ENCODE data around the gene ADGRB3. TPM values are rescaled to one million over a fixed set of nuclear protein-coding genes. Genes with fewer than 3 reads are reported as not detected.
"Not testable (repeated sequence)": the region's sequence is repeated elsewhere in the genome, so short reads cannot be mapped to it uniquely, and the experiment has no call there.

The ADGRB3 gene
- total RNA-seq, 2 experiments from 2014 or later = not detected

GRCh38 chr6:68757821-68758220 lies 122.7 kb downstream of the ADGRB3 start:
- no peak for DNase-seq
- H3K36me3 Mint-ChIP-seq = no peaks in the 10 kb centered on the region
- peaks cover 4% of the 10 kb centered on the region for H3K27me3 Mint-ChIP-seq
- H3K27ac Mint-ChIP-seq = no peak overlapping the region
- H3K9me3 Mint-ChIP-seq = no peaks in the 10 kb centered on the region
- H3K4me3 Mint-ChIP-seq = no peak overlapping the region
- H3K4me1 Mint-ChIP-seq = no peaks in the 10 kb centered on the region

DNA sequence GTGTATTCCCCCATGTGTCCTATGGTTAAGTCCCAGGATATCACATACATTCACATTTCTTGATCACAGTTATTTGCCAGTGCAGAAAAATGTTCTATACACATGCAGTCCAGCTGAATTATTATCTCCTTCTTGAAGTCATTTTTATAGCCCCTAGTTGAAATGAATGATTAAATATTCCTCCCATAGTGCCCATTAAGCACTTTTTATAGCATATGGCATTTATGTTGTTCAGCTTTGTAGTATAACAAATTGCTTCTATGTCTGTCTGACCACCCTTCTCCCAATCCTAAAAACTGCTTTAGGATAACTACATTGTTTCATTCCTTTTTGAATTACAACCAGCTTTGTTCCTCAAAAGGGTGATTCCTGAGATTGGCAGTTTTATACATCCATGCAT lies 123.5 kb downstream of the ADGRB3 start:
- Mint-ChIP-seq H3K27me3 (peaks cover 4% of the 10 kb centered on the region), H3K4me1 (no peaks in the 10 kb centered on the region), H3K36me3 (no peaks in the 10 kb centered on the region), H3K27ac (no peak overlapping the region), H3K9me3 (no peaks in the 10 kb centered on the region), H3K4me3 (no peak overlapping the region)
- no peak for DNase-seq

GRCh38 chr6:68760485-68760884 lies 125.4 kb downstream of the ADGRB3 start:
- no peaks in the 10 kb centered on the region for H3K27me3 Mint-ChIP-seq
- H3K9me3 Mint-ChIP-seq = no peaks in the 10 kb centered on the region
- no peaks in the 10 kb centered on the region for H3K4me1 Mint-ChIP-seq
- no peak overlapping the region for H3K4me3 Mint-ChIP-seq
- DNase-seq = no peak
- no peak overlapping the region for H3K27ac Mint-ChIP-seq
- H3K36me3 Mint-ChIP-seq = no peaks in the 10 kb centered on the region

- Mint-ChIP-seq H3K36me3 (no peaks in the 10 kb centered on the region), H3K4me3 (no peak overlapping the region), H3K9me3 (no peaks in the 10 kb centered on the region), H3K27ac (no peak overlapping the region), H3K4me1 (no peaks in the 10 kb centered on the region), H3K27me3 (no peaks in the 10 kb centered on the region)
- DNase-seq = no peak
Measured at GRCh38 chr6:68760941-68761676, 126.0 kb downstream of the ADGRB3 start.

DNA sequence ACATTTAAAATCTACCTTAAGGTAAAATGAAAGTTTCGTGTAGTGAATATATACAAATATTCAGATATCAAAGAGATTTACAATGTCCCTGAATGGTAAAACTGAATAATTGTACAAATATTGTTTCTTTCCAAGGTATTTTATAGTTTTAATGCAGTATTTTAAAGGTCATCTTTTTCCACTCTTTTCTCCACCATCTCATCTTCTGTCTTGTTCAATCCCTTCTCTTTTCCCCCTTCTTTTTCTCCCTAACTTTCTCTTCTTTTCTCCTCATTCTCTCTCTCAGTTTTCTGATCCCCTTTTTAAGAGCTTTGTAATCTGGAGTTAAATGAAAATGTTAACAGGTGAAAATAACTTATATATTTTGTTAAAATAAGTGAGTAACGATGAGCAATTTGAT lies 126.9 kb downstream of the ADGRB3 start:
- H3K4me1 Mint-ChIP-seq = no peaks in the 10 kb centered on the region
- H3K4me3 Mint-ChIP-seq = no peak overlapping the region

DNA sequence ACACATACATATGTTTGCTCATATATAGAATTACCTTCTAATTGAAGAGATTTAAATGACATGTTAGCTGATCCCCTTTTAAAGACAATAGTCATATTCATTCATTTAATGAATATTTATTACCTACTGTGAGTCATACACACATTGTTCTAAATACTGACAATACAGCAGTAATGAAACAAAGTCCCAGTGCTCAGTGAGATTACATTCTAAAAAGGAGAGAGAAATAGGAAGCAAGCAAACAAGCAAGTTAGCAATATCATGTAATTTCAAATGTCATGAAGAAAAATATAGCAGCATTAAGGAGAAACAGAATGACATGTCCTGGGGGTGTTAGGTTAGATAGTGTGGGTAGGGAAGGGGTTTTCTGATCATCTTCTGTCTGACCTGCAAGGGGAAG lies 136.3 kb downstream of the ADGRB3 start:
- Mint-ChIP-seq H3K36me3 (no peaks in the 10 kb centered on the region), H3K27ac (no peak overlapping the region), H3K9me3 (peaks cover 6% of the 10 kb centered on the region), H3K27me3 (no peaks in the 10 kb centered on the region), H3K4me3 (no peak overlapping the region), H3K4me1 (no peaks in the 10 kb centered on the region)
- DNase-seq = no peak

More for the DNA sequence above, 126.9 kb downstream of the ADGRB3 start:
- Mint-ChIP-seq H3K36me3 (no peaks in the 10 kb centered on the region), H3K9me3 (no peaks in the 10 kb centered on the region), H3K27me3 (no peaks in the 10 kb centered on the region), H3K27ac (no peak overlapping the region)
- no peak for DNase-seq

DNA sequence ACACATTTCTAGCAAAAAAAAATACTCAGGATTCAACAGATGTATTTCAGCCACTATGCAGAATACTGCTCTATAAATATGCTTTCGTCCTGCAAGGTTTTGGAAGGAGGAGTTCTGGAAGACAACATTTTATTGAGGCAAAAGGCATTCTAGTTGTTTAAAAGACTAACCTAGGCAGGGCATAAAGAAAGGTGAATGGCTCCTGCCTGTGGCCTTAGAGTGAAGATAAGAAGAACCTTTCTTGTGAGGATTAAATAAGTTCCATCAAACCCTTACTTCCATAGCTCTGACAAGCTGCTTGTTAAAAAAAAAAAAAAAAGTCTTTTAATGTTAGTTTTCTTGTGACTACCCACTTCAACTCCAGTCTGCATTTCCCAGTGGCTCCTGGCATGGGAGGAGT lies 139.8 kb downstream of the ADGRB3 start:
- H3K27ac Mint-ChIP-seq = no peak overlapping the region
- H3K4me1 Mint-ChIP-seq = no peaks in the 10 kb centered on the region
- no peaks in the 10 kb centered on the region for H3K9me3 Mint-ChIP-seq
- H3K4me3 Mint-ChIP-seq = no peak overlapping the region
- H3K27me3 Mint-ChIP-seq = no peaks in the 10 kb centered on the region
- no peaks in the 10 kb centered on the region for H3K36me3 Mint-ChIP-seq
- no peak for DNase-seq

DNA sequence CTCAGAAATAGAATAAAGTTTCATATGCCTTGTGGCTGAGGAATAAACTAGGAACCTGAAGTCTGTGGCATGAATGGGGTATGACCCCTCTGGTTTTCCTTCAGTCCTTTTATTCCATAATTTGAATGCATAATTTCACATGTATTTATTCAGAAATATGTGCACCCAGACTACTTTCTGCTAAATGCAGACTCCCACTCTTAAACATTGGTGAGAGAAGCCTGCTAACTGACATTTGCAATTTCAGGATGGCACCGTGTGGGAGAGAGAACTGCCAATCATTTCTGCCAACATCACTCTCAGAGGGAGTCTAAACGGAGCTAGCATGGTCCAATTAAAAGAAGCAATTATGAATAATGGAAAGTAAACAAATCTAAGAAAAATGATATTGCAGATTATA lies 141.3 kb downstream of the ADGRB3 start:
- DNase-seq = no peak
- H3K4me1 Mint-ChIP-seq = no peaks in the 10 kb centered on the region
- H3K36me3 Mint-ChIP-seq = no peaks in the 10 kb centered on the region
- peaks cover 3% of the 10 kb centered on the region for H3K27me3 Mint-ChIP-seq
- H3K9me3 Mint-ChIP-seq = no peaks in the 10 kb centered on the region
- no peak overlapping the region for H3K27ac Mint-ChIP-seq
- H3K4me3 Mint-ChIP-seq = no peak overlapping the region

- Mint-ChIP-seq H3K27me3 (peaks cover 3% of the 10 kb centered on the region), H3K9me3 (no peaks in the 10 kb centered on the region), H3K4me1 (no peaks in the 10 kb centered on the region), H3K4me3 (no peak overlapping the region), H3K27ac (no peak overlapping the region), H3K36me3 (no peaks in the 10 kb centered on the region)
- DNase-seq = no peak
Measured at GRCh38 chr6:68777956-68778355, 142.9 kb downstream of the ADGRB3 start.

DNA sequence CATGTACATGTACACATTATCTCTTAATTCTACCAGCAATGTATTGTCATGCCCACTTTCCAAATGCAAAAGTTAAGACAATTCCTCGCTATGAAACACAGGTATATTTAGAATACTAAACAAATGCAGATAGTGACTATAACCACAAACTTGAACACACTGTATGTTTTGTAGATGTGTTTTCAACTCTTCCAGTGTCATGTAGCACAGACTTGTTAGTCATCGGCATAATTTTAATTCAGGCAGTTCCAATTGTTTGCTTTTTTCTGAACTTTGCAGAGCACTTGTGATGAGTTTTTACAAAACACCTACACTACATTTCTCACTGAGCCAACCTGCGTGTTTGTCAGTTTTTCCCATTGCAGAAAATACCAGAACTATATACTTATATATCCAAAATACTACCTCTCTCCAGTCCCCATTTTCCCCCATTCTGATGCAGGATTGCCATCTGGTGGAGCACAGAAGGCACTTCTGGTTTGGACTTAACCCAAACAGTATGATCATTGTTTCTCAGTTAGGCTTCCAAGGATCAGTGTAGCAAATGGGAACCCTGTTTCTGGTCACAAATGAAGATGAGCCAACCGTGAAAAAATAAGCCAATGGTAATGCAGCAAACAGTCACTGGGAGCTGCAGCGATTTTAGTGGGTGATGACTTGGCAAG lies 143.4 kb downstream of the ADGRB3 start:
- H3K4me3 Mint-ChIP-seq = no peak overlapping the region
- H3K36me3 Mint-ChIP-seq = no peaks in the 10 kb centered on the region
- H3K9me3 Mint-ChIP-seq = no peaks in the 10 kb centered on the region
- H3K4me1 Mint-ChIP-seq = no peaks in the 10 kb centered on the region
- no peak overlapping the region for H3K27ac Mint-ChIP-seq
- no peak for DNase-seq
- H3K27me3 Mint-ChIP-seq = peaks cover 3% of the 10 kb centered on the region

DNA sequence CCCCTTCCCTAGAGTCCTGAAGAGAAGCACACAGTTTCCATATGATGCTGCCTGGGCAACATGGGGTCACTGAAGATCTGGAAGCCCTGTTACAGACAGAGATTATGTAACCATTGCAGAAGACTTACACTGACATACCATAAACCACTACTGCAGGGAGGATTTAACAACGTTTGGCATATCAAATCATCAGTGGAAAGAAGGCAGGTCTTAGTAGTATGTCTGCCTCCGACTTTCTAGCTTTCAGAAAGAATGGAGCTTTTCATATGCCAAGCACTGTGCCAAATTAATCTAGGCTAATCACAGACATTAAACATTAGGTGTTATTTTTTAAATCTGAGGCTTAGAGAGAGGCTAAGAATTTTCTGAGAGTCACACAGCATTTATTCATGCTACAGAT lies 144.3 kb downstream of the ADGRB3 start:
- Mint-ChIP-seq H3K27ac (no peak overlapping the region), H3K4me3 (no peak overlapping the region), H3K36me3 (no peaks in the 10 kb centered on the region), H3K4me1 (no peaks in the 10 kb centered on the region), H3K9me3 (no peaks in the 10 kb centered on the region), H3K27me3 (peaks cover 3% of the 10 kb centered on the region)
- DNase-seq = no peak

DNA sequence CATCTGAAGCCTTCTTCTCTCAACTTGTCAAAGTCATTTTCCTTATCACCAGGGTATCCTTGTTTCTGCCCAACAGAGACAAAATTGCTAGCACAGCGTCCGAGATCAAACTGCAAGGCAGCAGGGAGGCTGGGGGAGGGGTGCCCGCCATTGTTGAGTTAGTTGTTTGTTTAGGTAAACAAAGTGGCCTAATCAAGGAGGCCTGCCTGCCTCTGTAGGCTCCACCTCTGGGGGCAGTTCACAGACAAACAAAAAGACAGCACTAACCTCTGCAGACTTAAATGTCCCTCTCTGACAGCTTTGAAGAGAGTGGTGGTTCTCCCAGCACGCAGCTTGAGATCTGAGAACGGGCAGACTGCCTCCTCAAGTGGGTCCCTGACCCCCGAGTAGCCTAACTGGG lies 155.0 kb downstream of the ADGRB3 start:
- not testable (repeated sequence) for H3K4me1 Mint-ChIP-seq, H3K27ac Mint-ChIP-seq, H3K4me3 Mint-ChIP-seq, H3K9me3 Mint-ChIP-seq, H3K27me3 Mint-ChIP-seq, H3K36me3 Mint-ChIP-seq, DNase-seq

- H3K9me3 Mint-ChIP-seq, H3K27me3 Mint-ChIP-seq, DNase-seq, H3K27ac Mint-ChIP-seq, H3K4me1 Mint-ChIP-seq, H3K36me3 Mint-ChIP-seq, H3K4me3 Mint-ChIP-seq: not testable (repeated sequence)
Measured at GRCh38 chr6:68814976-68815375, 179.9 kb downstream of the ADGRB3 start.

DNA sequence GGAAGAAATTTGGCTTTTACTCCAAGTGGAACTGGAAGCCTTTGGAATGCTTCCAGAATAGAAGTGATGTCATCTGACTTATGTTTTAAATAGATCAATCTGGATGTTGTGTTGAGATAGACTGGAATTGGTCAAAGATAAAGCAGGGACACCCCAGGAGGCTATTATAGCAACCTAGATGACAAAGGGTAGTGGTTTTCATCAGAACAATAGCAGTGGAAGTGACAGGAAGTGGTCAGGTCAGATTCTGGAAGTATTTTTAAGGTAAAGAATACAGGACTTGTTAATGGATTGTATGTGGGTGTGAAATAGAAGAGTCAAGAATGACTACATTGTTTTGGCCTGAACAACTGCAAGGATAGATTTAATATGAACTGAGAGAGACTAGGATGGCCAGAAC lies 191.4 kb downstream of the ADGRB3 start:
- no peak overlapping the region for H3K4me3 Mint-ChIP-seq
- no peaks in the 10 kb centered on the region for H3K4me1 Mint-ChIP-seq
- H3K36me3 Mint-ChIP-seq = no peaks in the 10 kb centered on the region
- DNase-seq = no peak
- no peaks in the 10 kb centered on the region for H3K27me3 Mint-ChIP-seq
- no peaks in the 10 kb centered on the region for H3K9me3 Mint-ChIP-seq
- H3K27ac Mint-ChIP-seq = no peak overlapping the region

GRCh38 chr6:68834551-68834950 lies 199.5 kb downstream of the ADGRB3 start:
- Mint-ChIP-seq H3K9me3 (no peaks in the 10 kb centered on the region), H3K4me1 (no peaks in the 10 kb centered on the region), H3K4me3 (no peak overlapping the region), H3K36me3 (no peaks in the 10 kb centered on the region), H3K27me3 (no peaks in the 10 kb centered on the region), H3K27ac (no peak overlapping the region)
- no peak for DNase-seq

- Mint-ChIP-seq H3K9me3 (no peaks in the 10 kb centered on the region), H3K4me3 (no peak overlapping the region), H3K27ac (no peak overlapping the region), H3K27me3 (no peaks in the 10 kb centered on the region), H3K4me1 (no peaks in the 10 kb centered on the region), H3K36me3 (no peaks in the 10 kb centered on the region)
- DNase-seq = no peak
Measured at GRCh38 chr6:68838571-68838970, 203.5 kb downstream of the ADGRB3 start.

Data from activated naive CD8-positive, alpha-beta T cell treated with anti-CD3 and anti-CD28 coated beads for 36 hours (primary cell).